Loucy (cell line): Measurements from ENCODE around the gene FZR1.

ENCODE experiments used
- H2AFZ ChIP-seq: fragments of 200-600 bp; sonication (generic); 2 replicates; pipeline ENCODE4 v1.6.0; 2016; ENCODE audit warnings: antibody characterized with exemption, mild to moderate bottlenecking, low read length, moderate library complexity
- H3F3A ChIP-seq: fragments of 200-600 bp; 2 replicates; pipeline ENCODE4 v1.6.0; 2016; ENCODE audit warnings: antibody characterized with exemption, low read depth, mild to moderate bottlenecking
- H3K27me3 ChIP-seq: fragments of 200-600 bp; sonication (generic); 2 replicates; pipeline ENCODE4 v1.6.1; 2014; ENCODE audit warnings: low read length, mild to moderate bottlenecking; ENCODE audit not compliant: insufficient read depth, poor library complexity, severe bottlenecking
- H3K36me3 ChIP-seq: fragments of 200-600 bp; sonication (generic); 2 replicates; pipeline ENCODE4 v1.6.1; 2016; ENCODE audit warnings: low read length; ENCODE audit not compliant: insufficient read depth
- H3K4me1 ChIP-seq: fragments of 200-600 bp; sonication (generic); 2 replicates; pipeline ENCODE4 v1.5.1; 2014; ENCODE audit warnings: low read length, mild to moderate bottlenecking; ENCODE audit not compliant: insufficient read depth, poor library complexity, severe bottlenecking
- H3K4me2 ChIP-seq: fragments of 200-600 bp; sonication (generic); 2 replicates; pipeline ENCODE4 v1.6.0; 2014; ENCODE audit warnings: antibody characterized with exemption, low read length, low read depth, mild to moderate bottlenecking; ENCODE audit not compliant: poor library complexity, severe bottlenecking
- H3K4me3 ChIP-seq: fragments of 200-600 bp; sonication (generic); 2 replicates; pipeline ENCODE4 v1.5.1; 2014; ENCODE audit warnings: low read length, mild to moderate bottlenecking, mixed read lengths; ENCODE audit not compliant: poor library complexity, severe bottlenecking
- H3K79me2 ChIP-seq: fragments of 200-600 bp; sonication (generic); 2 replicates; pipeline ENCODE4 v1.6.1; 2014; ENCODE audit warnings: low read length; ENCODE audit not compliant: insufficient read depth
- H3K9ac ChIP-seq: fragments of 200-600 bp; sonication (generic); 2 replicates; pipeline ENCODE4 v1.6.0; 2014; ENCODE audit warnings: mild to moderate bottlenecking, low read depth, low read length, moderate library complexity; ENCODE audit not compliant: poor library complexity, severe bottlenecking
- H3K9me2 ChIP-seq: fragments of 200-600 bp; sonication (generic); replicated peaks from 2 replicates; pipeline ENCODE4 v1.6.1; 2016; ENCODE audit warnings: low read depth, low read length, mixed read lengths
- H3K9me3 ChIP-seq: fragments of 200-600 bp; sonication (generic); 2 replicates; pipeline ENCODE4 v1.6.1; 2014; ENCODE audit warnings: mild to moderate bottlenecking, antibody characterized with exemption, low read length, low read depth; ENCODE audit not compliant: insufficient read depth
- H4K20me1 ChIP-seq: fragments of 200-600 bp; sonication (generic); 2 replicates; pipeline ENCODE4 v1.6.0; 2014; ENCODE audit warnings: antibody characterized with exemption, low read length, mild to moderate bottlenecking; ENCODE audit not compliant: insufficient read depth, poor library complexity, severe bottlenecking
- EZH2phosphoT487 ChIP-seq: fragments of 200-600 bp; IDR thresholded peaks from 2 replicates; pipeline ENCODE4 v1.6.1; 2018; ENCODE audit warnings: antibody characterized with exemption, mild to moderate bottlenecking, moderate library complexity, borderline replicate concordance
- TF ChIP-seq, protein P1 (sequence below): fragments of 200-600 bp; sonication (generic); conservative IDR thresholded peaks from 2 replicates; pipeline ENCODE4 v1.5.1; 2014; ENCODE audit warnings: mild to moderate bottlenecking, antibody characterized with exemption, low read length

The FZR1 gene

DNA sequence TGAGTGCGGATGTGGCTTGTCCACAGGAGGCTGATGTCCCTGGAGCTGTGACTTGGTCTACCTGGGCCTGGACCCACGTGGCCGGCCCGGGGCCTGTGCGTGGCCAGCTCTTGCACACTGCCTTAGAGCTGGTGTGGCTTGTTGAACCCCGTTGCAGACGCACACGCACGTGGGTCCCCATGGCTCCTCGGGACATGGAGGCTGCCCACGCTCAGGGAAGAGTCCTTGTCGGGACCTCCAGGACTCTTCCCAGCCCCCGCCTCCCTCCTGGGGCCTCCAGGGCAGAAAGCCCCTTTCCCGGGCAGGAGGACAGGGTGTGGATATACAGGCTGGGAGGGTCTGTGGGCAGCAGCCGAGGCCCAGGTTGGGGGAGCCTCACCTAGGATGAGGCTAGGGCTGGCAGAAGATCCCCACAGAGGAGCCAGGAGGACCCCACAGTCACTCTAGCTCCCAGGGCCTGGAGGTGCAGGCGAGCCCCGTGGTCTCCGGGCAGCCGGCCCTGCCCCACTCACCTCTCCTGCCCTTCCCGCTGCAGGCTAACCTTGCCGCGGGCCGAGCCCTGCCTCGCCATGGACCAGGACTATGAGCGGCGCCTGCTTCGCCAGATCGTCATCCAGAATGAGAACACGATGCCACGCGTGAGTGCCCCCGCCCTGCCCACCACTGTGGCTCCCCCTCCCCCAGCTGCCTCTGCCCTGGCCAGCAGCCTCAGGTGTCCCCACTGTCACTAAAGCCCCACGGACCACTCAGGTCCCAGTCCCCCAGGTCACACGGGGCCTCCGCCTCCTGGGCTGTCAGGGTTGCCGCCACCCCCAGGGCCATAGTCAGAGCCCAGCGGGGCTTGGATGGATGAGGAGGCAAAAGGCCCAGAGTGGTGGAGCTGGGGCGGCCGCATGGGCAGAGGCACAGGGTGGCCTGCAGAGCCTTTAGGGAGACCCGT lies 16.6 kb downstream of the FZR1 start:
- H3K9ac ChIP-seq = no peak overlapping the region
- no peaks in the 10 kb centered on the region for H3F3A ChIP-seq

DNA sequence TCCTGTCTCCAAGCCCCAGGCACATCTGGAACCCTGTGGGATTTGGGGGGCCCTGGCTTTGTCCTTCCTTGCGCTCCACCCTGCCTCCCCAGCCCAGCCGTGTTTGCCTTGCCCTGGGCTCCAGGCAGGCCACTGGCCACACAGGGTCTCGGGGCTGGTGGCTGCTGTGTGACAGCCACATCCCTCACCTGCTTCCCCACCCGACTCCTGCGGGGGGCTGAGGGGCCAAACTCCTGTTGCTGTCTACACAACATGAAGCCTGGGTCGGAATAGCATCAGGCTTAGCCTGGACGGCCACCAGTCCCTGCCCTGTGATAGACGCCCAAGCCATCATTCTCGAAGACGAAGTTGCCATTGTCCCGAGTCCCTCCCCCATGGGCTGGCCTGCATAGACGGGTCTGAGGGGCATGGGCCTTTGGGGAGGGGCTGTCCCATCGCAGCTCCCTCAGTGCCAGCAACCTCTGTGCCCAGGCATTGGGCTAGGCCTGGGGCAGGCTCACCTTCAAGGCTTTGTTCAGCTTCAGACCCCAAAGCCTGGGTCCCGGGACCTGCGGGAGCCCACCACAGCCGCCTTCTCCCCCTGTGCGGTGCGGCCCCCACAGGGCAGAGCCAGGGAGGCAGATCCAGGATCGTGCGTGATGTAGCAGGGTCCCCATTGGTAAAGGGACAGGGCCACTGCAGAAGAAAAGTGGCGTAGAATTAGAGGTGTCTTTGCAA lies 17.4 kb downstream of the FZR1 start:
- TF ChIP-seq, protein P1, sequence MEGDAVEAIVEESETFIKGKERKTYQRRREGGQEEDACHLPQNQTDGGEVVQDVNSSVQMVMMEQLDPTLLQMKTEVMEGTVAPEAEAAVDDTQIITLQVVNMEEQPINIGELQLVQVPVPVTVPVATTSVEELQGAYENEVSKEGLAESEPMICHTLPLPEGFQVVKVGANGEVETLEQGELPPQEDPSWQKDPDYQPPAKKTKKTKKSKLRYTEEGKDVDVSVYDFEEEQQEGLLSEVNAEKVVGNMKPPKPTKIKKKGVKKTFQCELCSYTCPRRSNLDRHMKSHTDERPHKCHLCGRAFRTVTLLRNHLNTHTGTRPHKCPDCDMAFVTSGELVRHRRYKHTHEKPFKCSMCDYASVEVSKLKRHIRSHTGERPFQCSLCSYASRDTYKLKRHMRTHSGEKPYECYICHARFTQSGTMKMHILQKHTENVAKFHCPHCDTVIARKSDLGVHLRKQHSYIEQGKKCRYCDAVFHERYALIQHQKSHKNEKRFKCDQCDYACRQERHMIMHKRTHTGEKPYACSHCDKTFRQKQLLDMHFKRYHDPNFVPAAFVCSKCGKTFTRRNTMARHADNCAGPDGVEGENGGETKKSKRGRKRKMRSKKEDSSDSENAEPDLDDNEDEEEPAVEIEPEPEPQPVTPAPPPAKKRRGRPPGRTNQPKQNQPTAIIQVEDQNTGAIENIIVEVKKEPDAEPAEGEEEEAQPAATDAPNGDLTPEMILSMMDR = no peak
- no peak for TF ChIP-seq EZH2phosphoT487
- no peak overlapping the region for H3K9ac ChIP-seq
- H3K9me3 ChIP-seq = no peaks in the 10 kb centered on the region
- H4K20me1 ChIP-seq = peaks cover 27% of the 10 kb centered on the region
- peaks cover 40% of the 10 kb centered on the region for H3K79me2 ChIP-seq
- H3K27me3 ChIP-seq = no peaks in the 10 kb centered on the region
- no peak overlapping the region for H3K4me2 ChIP-seq
- H3K9me2 ChIP-seq = no peaks in the 10 kb centered on the region
- H3K36me3 ChIP-seq = peaks cover 71% of the 10 kb centered on the region; the same call in 1 of the 2 replicates
- no peaks in the 10 kb centered on the region for H3K4me1 ChIP-seq
- no peak overlapping the region for H3K4me3 ChIP-seq
- H3F3A ChIP-seq = no peaks in the 10 kb centered on the region
- no peak overlapping the region for H2AFZ ChIP-seq

More for the DNA sequence above, 16.6 kb downstream of the FZR1 start:
- no peaks in the 10 kb centered on the region for H3K27me3 ChIP-seq
- no peaks in the 10 kb centered on the region for H3K9me2 ChIP-seq
- TF ChIP-seq, protein P1 = no peak
- no peak for TF ChIP-seq EZH2phosphoT487
- no peak overlapping the region for H3K4me2 ChIP-seq
- no peak overlapping the region for H3K4me3 ChIP-seq
- no peaks in the 10 kb centered on the region for H3K4me1 ChIP-seq
- H2AFZ ChIP-seq = no peak overlapping the region
- peaks cover 49% of the 10 kb centered on the region for H3K79me2 ChIP-seq
- peaks cover 27% of the 10 kb centered on the region for H4K20me1 ChIP-seq
- no peaks in the 10 kb centered on the region for H3K9me3 ChIP-seq
- peaks cover 71% of the 10 kb centered on the region; the same call in 1 of the 2 replicates for H3K36me3 ChIP-seq

DNA sequence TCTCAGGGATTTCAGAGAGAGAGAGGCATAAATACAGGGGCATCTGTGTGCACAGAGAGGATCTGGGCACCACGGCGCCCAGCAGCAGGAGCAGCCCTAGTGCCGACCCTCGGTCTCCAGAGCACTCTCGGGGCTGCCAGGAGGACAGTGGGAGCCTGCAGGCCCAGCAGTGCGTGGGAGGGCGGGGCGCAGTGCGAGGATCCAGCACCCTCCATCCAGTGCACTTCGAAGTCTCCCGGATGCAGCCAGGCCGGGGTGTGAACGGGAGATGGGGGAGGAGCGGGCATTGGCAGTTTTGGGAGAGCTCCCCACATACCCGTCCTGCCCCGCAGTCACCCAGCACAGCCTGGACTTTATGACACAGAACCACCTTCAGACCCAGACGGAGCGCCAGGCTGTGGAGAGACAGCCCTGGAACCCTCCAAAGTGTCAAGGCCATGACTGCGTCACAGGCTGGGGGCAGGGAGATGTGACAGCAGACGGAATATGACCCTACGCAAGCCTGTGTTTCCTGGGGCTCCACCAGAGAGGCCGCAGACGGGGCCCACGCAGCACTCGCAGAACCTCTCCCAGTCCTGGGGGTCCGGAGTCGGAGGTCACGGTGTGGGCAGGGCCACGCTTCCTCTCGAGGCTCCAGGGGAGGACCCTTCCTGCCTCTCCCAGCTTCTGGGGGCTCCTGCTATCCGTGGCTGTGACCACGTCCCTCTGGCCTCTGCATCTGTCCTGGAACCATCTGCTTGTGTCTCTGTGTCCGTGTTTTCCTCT lies 18.1 kb downstream of the FZR1 start:
- Histone ChIP-seq H3K27me3 (no peaks in the 10 kb centered on the region), H4K20me1 (peaks cover 22% of the 10 kb centered on the region), H3K4me1 (no peaks in the 10 kb centered on the region), H3K4me3 (no peak overlapping the region), H3K36me3 (peaks cover 66% of the 10 kb centered on the region; the same call in 1 of the 2 replicates), H3F3A (no peaks in the 10 kb centered on the region), H3K9me3 (no peaks in the 10 kb centered on the region), H2AFZ (no peak overlapping the region), H3K4me2 (no peak overlapping the region), H3K9me2 (no peaks in the 10 kb centered on the region), H3K9ac (no peak overlapping the region), H3K79me2 (peaks cover 33% of the 10 kb centered on the region)
- TF ChIP-seq EZH2phosphoT487 = no peak
- TF ChIP-seq, protein P1 = no peak
